Stimulated activated CD4-positive, alpha-beta T cell treated with anti-CD3 and anti-CD28 coated beads, Interleukin-1b, Interleukin-23, amount 100 ng/mL, for 24 hours (primary cell): ENCODE results near the gene TTC24.
"Not testable (repeated sequence)": the region's sequence is repeated elsewhere in the genome, so short reads cannot be mapped to it uniquely, and the experiment has no call there.

ENCODE experiments used
- DNase-seq, 4 experiments: peaks; one replicate each; pipeline ENCODE4 v3.0.0-alpha.2; 2020; ENCODE audit warnings: low read depth in 4 of 4, low spot score in 1 of 4

TTC24 gene

DNA sequence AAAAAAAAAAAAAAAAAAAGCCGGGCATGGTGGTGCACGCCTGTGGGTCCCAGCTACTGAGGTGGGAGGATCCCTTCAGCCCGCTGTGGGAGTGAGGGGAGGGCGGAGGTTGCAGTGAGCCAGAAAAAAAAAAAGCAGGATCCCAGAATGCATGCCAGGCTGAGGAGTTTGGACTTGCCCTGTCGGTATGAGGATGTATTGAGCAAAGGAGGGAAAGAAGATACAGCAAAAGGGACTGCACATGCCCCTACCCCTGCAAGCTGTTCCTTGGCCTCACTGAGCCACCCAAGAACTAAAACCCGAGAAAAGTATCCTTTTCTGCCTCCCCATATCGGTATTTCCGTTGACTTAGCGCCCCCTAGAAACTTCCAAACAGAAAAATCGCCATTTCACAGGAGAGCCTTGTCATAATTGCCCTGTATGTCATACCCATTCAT is 23.1 kb downstream of the TTC24 start:
- no peak for DNase-seq

DNA sequence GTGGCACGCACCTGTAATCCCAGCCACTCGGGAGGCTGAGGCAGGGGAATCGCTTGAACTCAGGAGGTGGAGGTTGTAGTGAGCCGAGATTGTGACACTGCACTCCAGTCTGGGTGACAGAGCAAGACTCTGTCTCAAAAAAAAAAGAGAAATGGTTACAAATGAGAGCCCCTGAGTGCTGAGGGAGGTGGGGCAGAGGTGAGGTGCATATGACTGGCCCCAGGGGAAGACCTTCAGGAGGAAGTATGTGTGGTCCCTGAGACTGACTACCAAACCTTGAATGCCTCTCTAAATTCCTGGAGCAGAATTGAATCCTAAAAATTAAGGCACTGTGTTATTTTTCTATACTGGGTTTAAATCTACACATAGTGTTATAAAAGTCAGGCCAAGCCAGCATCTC is 27.8 kb downstream of the TTC24 start:
- DNase-seq: not testable (repeated sequence)

DNA sequence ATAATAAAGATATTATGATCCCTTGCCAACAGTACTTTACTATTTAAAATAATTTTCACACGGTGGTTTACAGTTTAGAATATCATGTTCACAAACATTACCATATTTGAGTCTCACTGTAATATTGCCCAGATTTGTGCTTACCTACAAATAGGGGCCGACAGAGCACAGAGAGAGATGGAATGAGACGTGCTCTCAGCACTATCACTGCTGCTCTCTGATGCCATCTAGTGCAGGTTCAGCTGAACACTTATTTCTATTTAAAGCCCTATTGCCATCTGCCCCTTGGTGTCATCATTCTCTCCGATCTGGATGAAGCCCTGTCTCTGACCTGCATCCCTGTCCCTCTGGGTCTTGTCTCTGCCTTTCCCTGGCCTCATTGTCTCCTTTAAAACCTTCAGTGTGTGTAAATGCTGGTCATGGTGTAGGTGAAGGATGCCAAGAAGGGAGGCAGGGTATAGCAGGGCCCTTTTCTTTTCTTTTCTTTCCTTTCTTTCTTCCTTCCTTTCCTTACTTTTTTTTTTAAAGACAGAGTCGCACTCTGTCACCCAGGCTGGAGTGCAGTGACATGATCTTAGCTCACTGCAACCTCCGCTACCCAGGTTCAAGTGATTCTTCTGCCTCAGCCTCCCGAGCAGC is 28.6 kb downstream of the TTC24 start:
- peak in 1 of 4 experiments; percentile 50 for DNase-seq

DNA sequence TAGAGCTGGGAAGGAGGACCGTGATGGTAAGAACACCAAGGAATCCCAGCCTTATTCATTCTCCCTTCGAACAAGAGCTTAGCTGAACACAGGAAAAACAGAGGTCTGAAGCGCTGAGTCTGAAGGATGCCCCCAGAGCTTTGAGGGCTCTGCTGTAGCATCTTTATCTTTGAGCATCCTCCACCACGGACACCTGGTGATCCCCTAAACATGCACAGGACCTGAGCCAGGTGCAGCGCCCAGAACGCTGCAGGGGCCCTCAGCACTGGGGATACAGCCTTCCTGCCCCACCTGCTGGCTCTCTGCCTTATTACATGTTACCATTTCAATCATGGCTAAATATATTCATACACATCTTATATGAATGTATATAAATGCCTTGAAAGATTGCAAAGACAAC is 29.5 kb downstream of the TTC24 start:
- no peak for DNase-seq

DNA sequence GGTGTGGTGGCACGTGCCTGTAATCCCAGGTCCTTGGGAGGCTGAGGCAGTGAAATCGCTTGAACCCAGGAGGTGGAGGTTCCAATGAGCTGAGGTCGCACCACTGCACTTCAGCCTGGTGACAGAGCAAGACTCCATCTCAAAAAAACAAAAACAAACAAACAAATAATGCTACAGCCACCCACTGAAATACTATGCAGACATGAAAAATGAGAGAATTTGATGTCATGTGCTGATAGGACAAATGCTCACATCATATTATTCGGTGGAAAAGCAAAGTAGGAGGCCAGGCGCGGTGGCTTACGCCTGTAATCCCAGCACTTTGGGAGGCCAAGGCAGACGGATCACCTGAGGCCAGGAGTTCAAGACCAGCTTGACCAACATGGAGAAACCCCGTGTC is 30.5 kb downstream of the TTC24 start:
- DNase-seq: not testable (repeated sequence)

DNA sequence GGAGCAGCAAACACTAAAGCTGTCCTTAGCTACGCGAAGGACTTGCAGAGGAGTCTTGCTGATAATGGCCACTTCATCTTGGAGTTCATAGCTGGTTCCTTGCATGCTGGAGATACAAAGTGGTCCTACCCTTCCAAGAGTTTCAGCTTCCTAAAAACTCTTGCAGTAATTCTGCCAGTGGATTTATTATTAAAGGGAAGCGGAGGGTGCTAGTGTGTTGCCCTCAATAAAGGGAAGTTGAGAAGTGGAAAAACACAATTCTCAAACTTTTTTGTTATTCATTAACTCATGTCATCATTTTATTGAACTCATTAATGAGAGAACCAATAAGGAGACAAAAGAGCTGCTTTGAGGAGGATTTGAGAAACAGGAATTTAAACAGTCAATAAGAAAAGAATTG is 33.1 kb downstream of the TTC24 start:
- DNase-seq: no peak

DNA sequence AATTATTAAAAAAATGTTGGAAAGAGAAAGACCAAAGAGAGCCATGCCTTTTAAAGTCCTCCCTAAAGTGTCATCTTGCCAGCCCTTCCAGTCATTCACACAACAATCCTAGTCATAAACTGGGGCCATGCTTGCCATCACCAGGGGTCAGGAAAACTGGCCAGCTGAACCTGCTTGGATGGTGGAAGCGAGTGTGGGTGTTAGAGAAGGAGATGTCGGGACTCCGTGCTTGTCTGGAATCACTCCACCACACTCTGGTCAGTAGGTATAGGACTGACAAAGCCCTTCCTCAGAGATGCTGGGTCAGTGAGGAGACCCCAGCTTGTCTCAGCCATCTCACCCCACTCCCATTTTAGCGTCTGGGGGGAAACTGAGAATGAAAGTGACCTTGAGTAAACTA is 36.4 kb downstream of the TTC24 start:
- no peak for DNase-seq

DNA sequence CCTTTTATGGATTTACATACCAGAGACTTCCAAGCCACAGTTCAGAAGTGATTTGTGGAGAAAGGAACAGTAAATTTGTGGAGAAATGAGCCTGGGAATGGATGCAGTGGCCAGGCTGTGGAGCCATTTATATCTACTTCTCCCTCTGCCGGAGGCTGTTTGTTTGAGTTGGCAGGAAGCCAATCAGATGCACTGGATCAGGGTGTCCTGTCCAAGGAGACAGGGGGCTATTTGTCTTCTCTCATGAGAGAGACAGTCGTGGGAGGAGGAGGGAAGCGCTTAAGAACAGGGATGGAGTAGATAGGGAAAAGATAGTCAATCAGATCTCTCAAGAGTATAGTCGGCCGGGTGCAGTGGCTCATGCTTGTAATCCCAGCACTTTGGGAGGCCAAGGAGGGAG is 36.9 kb downstream of the TTC24 start:
- DNase-seq: no peak

DNA sequence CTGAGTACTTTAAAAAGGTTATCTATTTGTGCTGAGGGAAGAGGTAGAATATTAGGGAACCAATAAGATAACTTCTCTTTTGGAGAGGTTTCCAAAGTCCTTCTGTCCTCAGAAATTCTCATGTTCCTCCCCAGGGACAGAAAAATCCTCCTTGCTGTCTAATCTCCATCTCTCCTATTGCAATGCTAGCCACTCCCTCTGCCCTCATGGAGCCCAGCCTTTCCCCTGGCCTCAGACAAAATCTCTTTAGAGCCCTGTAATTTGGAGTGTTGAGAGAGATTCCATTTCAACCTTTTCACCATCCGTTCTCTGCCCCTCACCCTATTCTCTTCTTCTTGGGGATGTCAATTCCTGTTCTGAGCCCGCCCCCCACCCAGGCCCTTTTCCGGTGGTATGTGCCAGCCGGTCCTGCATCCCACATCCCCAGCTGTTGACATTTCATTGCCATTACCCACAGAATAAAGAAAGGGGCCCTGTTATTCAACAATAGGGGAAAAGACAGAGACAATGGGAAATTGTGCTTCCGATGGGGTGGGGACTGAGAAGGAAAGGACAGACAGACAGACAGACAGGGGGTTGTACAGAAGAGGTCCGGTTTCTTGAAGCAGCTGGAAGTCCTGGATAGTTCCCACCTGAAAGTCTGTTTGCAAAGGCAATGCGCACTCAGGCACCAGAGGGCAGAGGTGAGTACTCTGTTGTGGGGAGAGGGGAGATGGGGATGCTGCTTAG is 39.5 kb downstream of the TTC24 start, which contains the start of gene HAPLN2:
Gene HAPLN2 (plus strand): TSS at position 563 of the 729 bp plus-strand sequence. CDS start 4,076 bp downstream, outside the sequence.
- no peak for DNase-seq

DNA sequence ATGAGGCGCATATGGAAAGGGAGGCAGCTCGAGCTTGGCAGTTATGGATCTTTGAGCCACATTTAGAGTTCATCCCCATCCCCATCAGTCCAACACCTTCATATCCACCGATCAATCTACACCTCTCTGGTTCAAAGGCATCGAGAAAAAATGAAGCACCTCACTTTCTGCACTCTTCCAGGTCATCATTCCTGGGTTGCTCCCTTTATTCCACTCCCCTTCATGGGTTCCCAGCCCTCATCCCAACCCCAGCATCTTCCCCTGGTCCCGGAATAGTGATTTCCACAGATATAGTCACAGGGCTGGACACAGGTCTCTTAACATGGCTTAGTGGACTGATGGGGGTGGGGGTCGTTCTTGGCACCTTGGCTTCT is 40.0 kb downstream of the TTC24 start:
- no peak for DNase-seq

DNA sequence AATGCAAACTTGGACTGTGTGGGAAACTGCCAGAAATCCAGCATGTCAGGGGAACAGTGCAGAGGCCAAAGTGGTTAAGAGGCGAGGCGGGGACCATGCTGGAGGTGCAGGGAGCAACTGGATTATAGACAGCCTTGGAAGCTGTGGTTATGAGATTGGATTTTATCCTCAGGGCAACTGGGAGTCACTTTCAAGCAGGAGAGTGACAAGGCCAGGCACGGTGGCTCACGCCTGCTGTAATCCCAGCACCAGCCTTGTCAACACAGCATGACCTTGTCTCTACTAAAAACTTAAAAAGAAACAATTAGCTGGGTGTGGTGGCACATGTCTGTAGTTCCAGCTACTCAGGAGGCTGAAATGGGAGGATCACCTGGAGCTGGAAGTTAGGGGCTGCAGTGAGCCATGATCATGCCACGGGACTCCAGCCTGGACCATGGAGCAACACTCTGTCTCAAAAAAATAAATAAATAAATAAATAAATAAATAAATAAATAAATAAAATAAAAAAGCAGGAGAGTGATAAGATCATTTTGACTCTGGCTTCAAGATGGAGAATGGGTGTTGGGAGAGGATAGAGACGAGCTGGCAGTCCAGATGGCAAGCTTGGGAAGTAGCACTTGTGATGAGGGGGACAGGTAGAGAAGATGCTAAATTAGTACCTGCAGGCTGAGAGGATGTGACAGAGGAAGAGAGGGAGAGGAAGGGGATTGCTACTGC is 43.2 kb downstream of the TTC24 start:
- DNase-seq: no peak

DNA sequence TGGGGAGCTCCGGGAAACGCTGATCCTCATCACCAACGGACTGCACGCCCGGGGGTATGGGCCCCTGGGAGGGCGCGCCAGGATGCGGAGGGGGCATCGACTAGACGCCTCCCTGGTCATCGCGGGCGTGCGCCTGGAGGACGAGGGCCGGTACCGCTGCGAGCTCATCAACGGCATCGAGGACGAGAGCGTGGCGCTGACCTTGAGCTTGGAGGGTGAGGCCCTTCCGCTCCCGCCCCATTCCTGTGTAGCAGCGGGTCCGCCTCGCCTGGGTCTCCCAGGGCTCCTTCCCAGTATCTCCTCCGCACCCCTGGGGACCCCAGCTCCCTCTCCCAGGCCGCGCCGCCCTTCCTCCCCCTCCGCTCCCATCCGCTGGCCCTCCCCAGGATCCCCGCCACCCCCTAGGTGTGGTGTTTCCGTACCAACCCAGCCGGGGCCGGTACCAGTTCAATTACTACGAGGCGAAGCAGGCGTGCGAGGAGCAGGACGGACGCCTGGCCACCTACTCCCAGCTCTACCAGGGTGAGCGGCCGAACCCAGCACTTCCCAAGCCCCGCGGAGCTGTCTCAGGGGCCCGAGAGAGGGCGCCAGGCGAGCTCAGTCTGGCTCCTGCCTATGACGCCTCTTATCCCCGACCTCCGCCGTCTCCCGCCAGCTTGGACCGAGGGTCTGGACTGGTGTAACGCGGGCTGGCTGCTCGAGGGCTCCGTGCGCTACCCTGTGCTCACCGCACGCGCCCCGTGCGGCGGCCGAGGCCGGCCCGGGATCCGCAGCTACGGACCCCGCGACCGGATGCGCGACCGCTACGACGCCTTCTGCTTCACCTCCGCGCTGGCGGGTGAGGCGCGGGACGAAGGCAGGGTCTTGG is 44.7 kb downstream of the TTC24 start:
- DNase-seq: peak in 1 of 4 experiments; percentile 40

DNA sequence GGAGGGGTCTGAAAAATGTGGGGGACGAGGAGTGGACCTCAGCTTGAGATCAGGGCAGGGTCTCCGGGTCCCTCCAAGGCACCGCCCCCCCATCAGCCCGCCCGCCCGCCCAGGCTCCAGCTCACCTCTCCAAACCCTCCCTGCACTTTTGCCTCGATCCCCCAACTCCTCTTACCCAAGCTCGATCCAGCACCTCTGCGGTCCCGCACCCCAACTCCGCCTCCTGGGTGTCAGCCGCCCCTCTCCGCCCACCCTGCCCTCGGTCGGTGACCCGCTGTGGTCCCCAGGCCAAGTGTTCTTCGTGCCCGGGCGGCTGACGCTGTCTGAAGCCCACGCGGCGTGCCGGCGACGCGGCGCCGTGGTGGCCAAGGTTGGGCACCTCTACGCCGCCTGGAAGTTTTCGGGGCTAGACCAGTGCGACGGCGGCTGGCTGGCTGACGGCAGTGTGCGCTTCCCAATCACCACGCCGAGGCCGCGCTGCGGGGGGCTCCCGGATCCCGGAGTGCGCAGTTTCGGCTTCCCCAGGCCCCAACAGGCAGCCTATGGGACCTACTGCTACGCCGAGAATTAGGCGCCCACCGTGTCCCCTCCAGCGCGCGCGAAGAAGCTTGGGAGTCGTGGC is 45.4 kb downstream of the TTC24 start:
- DNase-seq: no peak

DNA sequence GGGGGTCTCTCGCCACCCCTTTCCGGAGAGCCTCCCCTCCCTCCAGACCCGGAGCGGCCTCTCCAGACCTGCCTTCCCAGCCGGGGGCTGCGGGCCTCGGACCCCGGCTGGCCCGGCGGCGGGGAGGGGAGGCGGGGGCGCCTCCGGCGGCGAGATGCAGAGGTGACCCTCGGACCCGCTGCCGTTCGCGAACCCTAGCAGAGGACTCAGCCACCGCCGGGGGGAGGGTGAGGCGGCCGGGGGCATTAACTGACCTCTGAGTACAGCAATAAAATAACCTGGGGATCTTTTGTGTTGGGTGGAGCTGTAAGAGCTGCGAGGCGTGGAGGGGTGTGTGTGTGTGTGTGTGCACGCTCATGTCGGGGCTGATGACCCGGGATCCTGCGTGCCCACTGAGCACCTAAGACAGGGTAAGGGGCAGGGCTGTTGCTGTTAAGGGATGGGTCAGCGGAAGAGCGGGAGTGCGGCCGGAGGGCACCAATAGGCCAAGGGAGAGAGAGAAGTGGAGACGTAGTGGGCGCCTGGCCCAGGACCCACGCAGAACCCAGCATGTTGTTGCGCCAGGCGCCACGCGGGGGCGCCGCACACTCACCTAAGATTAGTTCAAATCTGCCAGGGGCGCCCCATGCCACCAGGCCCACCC is 46.0 kb downstream of the TTC24 start:
- peak in 3 of 4 experiments; percentile 40 to 68 (median 46) for DNase-seq

DNA sequence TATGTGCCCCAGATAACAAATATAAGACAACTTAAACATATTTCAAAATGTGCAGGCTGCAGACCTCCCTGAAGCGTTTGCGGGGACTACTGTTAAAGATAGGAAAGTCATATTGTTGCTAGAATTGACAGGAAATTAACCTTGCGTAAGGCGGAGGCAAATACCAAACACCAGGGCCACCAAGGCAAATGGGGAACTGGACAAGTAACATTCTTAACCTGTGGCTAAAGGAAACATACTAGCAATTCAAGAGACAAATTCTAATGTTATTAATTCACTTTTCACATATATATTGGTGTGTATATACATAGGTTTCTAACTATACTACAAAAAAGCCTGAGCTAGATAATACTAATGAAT is 46.5 kb downstream of the TTC24 start:
- DNase-seq: no peak

DNA sequence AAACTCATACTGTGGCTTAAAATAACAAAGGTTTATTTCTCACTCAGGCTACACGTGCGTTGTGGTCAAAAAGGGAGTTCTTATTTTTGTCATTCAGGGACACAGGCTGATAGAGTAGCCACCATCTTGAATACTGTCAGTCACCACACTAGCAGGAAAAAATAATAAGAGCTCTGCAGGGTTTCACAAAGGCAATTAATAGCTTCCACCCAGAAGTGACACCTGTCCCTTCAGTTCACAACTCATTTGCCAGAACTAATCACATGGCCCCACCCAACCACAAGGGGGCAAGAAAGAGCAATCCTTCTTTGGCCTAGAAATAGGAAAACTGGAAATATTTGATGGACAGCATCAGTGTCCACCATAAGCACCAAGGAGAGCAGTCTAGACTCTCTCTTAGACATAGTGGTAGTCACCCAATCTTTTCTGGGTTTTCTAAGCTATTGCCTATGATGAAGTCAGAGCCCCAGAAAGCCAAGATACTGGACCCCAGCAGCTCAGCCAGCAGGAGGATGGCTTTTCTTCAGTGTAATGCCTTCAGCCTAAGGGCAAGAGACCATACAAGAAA is 47.9 kb downstream of the TTC24 start:
- DNase-seq: no peak

DNA sequence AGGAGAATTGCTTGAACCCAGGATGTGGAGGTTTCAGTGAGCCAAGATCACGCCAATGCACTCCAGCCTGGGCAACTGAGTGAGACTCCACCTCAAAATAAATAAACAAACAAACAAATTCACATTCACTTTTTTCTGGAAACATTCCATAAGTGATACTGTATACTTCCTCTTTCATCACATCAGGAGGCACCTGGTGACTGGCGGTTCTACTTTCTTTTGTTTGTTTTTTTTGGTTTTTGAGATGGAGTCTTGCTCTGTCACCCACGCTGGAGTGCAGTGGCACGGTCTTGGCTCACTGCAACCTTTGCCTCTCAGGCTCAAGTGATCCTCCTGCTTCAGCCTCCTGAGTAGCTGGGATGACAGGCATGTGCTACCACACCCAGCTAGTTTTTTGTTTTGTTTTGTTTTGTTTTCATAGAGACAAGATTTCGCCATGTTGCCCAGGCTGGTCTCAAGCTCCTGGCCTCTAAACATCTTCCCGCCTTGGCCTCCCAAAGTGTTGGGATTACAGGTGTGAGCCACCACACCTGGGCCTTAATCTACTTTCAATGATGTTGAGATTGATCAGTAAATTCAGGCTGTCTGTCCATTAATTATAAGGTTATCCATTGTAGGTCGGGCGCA is 50.4 kb downstream of the TTC24 start:
- DNase-seq: no peak

DNA sequence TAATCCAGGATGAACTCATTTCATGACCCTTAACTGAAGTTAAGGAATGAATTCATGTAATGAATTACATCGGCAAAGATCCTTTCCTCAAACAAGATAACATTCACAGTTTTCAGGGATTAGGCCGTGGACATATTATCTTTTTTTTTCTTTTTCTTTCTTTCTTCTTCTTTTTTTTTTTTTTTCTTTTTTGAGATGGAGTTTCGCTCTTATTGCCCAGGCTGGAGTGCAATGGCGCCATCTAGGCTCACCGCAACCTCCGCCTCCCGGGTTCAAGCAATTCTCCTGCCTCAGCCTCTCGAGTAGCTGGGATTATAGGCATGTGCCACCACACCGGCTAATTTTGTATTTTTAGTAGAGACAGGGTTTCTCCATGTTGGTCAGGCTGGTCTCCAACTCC is 51.6 kb downstream of the TTC24 start:
- DNase-seq: not testable (repeated sequence)

DNA sequence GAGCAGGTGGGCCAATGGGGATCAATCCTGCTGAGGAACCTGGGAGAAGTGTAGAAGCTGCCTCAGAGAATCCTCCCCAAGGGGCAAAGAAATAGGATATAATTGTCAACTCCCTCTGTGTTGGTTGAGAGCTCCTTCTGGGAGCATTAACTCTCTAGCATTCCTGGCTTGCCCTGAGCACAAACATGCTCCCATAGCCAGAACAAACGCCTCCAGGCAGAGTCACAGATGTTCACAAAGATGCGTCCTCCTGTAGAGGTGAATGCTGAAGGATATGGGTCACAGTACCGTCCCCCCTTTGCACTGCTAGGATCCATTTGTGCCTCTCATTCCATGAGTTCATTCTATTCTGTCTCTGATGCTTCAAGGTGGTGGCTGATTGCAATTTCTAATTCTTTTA is 52.8 kb downstream of the TTC24 start:
- no peak for DNase-seq
